Upper lobe of right lung (tissue), 1 donor: ENCODE data around the gene CBL. TPM values are rescaled to one million over a fixed set of nuclear protein-coding genes. Genes with fewer than 3 reads are reported as not detected.
"Not testable (repeated sequence)": the region's sequence is repeated elsewhere in the genome, so short reads cannot be mapped to it uniquely, and the experiment has no call there.

Experiments
- ATAC-seq: fragments of 200-7000 bp; cut with Tn5 transposase; one replicate; pipeline ENCODE4 v1.9.1; 2020; ENCODE audit warnings: mild to moderate bottlenecking, moderate library complexity
- DNase-seq: peaks from one replicate; pipeline ENCODE4 v3.0.0-alpha.2; 2020
- H3K27ac ChIP-seq: fragments of 200-600 bp; one replicate; pipeline ENCODE4 v1.8.0; 2022
- H3K27me3 ChIP-seq: fragments of 200-600 bp; one replicate; pipeline ENCODE4 v1.8.0; 2022; ENCODE audit warnings: mild to moderate bottlenecking
- H3K36me3 ChIP-seq: fragments of 200-600 bp; one replicate; pipeline ENCODE4 v1.8.0; 2022
- H3K4me1 ChIP-seq: fragments of 200-600 bp; one replicate; pipeline ENCODE4 v1.8.0; 2022
- H3K4me3 ChIP-seq: fragments of 200-600 bp; one replicate; pipeline ENCODE4 v1.8.0; 2022; ENCODE audit warnings: mild to moderate bottlenecking
- H3K9me3 ChIP-seq: fragments of 200-600 bp; one replicate; pipeline ENCODE4 v1.8.0; 2022
- intact Hi-C: fragments of 100-400 bp; cut with DNase I; formaldehyde crosslinking; loops from one replicate; pipeline ENCODE4 v1.11.0; 2022
- total RNA-seq: library from RNA; stranded (reverse); fragmentation: NEBNext Ultra II Directional; extraction: Animal tissue kit (Norgen Biotek cat#: 25700); gene quantifications from one replicate; pipeline ENCODE4 v1.2.1, GENCODE V29; 2021
- TF ChIP-seq, protein P1 (sequence below): fragments of 200-600 bp; IDR thresholded peaks from one replicate; pipeline ENCODE4 v1.8.0; 2022; ENCODE audit warnings: antibody characterized with exemption
- donor health status: DM: no; HTN: yes; CAD: no; lungs with severe emphysema.

CBL gene
- total RNA-seq, 1 donor from 2014 or later, result 30.0 TPM

GRCh38 chr11:119222891-119223290, 16.8 kb downstream of the CBL start:
- ATAC-seq (no peak), DNase-seq (no peak)
- intact Hi-C loops, result no loop called here
- no peaks in the 10 kb centered on the region for H3K9me3 ChIP-seq
- H3K27ac ChIP-seq, result no peak overlapping the region
- no peaks in the 10 kb centered on the region for H3K36me3 ChIP-seq
- TF ChIP-seq, protein P1, sequence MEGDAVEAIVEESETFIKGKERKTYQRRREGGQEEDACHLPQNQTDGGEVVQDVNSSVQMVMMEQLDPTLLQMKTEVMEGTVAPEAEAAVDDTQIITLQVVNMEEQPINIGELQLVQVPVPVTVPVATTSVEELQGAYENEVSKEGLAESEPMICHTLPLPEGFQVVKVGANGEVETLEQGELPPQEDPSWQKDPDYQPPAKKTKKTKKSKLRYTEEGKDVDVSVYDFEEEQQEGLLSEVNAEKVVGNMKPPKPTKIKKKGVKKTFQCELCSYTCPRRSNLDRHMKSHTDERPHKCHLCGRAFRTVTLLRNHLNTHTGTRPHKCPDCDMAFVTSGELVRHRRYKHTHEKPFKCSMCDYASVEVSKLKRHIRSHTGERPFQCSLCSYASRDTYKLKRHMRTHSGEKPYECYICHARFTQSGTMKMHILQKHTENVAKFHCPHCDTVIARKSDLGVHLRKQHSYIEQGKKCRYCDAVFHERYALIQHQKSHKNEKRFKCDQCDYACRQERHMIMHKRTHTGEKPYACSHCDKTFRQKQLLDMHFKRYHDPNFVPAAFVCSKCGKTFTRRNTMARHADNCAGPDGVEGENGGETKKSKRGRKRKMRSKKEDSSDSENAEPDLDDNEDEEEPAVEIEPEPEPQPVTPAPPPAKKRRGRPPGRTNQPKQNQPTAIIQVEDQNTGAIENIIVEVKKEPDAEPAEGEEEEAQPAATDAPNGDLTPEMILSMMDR, result no peak
- H3K4me3 ChIP-seq, result no peak overlapping the region
- no peaks in the 10 kb centered on the region for H3K27me3 ChIP-seq
- no peaks in the 10 kb centered on the region for H3K4me1 ChIP-seq

- Histone ChIP-seq H3K4me1 (no peaks in the 10 kb centered on the region), H3K27ac (no peak overlapping the region), H3K9me3 (no peaks in the 10 kb centered on the region), H3K36me3 (no peaks in the 10 kb centered on the region), H3K4me3 (no peak overlapping the region), H3K27me3 (no peaks in the 10 kb centered on the region)
- TF ChIP-seq, protein P1, result no peak
- ATAC-seq (no peak), DNase-seq (no peak)
- intact Hi-C loops, result no loop called here
Measured at GRCh38 chr11:119223856-119224255, 17.7 kb downstream of the CBL start.

GRCh38 chr11:119228535-119229287, 22.6 kb downstream of the CBL start:
- H3K4me1 ChIP-seq, ATAC-seq, H3K4me3 ChIP-seq, H3K27me3 ChIP-seq, DNase-seq, H3K27ac ChIP-seq, H3K9me3 ChIP-seq, intact Hi-C loops: not testable (repeated sequence)
- peaks cover 13% of the 10 kb centered on the region for H3K36me3 ChIP-seq

GRCh38 chr11:119229288-119229672, 23.1 kb downstream of the CBL start:
- TF ChIP-seq, protein P1, result no peak
- Histone ChIP-seq H3K4me3 (no peak overlapping the region), H3K9me3 (no peaks in the 10 kb centered on the region), H3K27ac (no peak overlapping the region), H3K36me3 (peaks cover 18% of the 10 kb centered on the region), H3K27me3 (no peaks in the 10 kb centered on the region), H3K4me1 (no peaks in the 10 kb centered on the region)
- intact Hi-C loops, result no loop called here
- DNase-seq, result no peak
- ATAC-seq, result no peak

DNA sequence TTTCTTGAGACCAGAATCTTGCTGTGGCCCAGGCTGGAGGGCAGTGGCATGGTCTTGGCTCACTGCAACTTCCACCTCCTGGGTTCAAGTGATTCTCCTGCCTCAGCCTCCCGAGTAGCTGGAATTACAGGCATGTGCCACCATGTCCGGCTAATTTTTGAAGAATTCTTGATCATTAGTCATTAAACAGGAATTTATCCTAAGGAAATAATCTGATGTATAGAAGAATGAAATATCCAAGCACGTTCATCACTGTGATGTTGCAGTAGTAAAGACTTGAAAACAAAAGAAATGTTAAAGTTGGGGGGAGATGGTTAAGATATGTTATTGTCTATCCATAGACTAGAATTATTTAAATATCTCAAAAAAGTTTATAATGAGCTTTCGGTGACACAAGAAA, 23.6 kb downstream of the CBL start:
- no peak for DNase-seq
- no peak for ATAC-seq

GRCh38 chr11:119236490-119236889, 30.4 kb downstream of the CBL start:
- TF ChIP-seq, protein P1, result no peak
- intact Hi-C loops, result no loop called here
- ATAC-seq (no peak), DNase-seq (no peak)
- Histone ChIP-seq H3K9me3 (no peaks in the 10 kb centered on the region), H3K4me1 (no peaks in the 10 kb centered on the region), H3K27ac (no peak overlapping the region), H3K4me3 (no peak overlapping the region), H3K27me3 (no peaks in the 10 kb centered on the region), H3K36me3 (peaks cover 41% of the 10 kb centered on the region)

More for the DNA sequence above, 23.6 kb downstream of the CBL start:
- no peaks in the 10 kb centered on the region for H3K9me3 ChIP-seq
- no peaks in the 10 kb centered on the region for H3K27me3 ChIP-seq
- intact Hi-C loops, result no loop called here
- H3K36me3 ChIP-seq, result peaks cover 23% of the 10 kb centered on the region
- H3K27ac ChIP-seq, result no peak overlapping the region
- no peak overlapping the region for H3K4me3 ChIP-seq
- no peaks in the 10 kb centered on the region for H3K4me1 ChIP-seq
- TF ChIP-seq, protein P1, result no peak
